A549 (cell line): ENCODE data around the gene PPM1L. TPM values are rescaled to one million over a fixed set of nuclear protein-coding genes. Genes with fewer than 3 reads are reported as not detected.

ENCODE experiments used
- ATAC-seq, 2 experiments: fragments of 200-7000 bp in 1 of 2; fragments of >200 bp in 1 of 2; cut with Nextera tagmentation in 1 of 2; cut with Tn5 transposase in 1 of 2; 3 replicates each; pipeline versions ENCODE4 v1.8.0 to v1.9.1; 2018 to 2020; ENCODE audit warnings: mild to moderate bottlenecking in 1 of 2, moderate library complexity in 1 of 2
- CTCF ChIA-PET: fragments of 300-600 bp; sonication (Branson Sonifier 250); formaldehyde crosslinking; extraction: SDS; loops from one replicate; lab custom pipeline; 2021; ENCODE audit warnings: antibody characterized with exemption, inconsistent platforms; lab: Yijun Ruan, JAX
- POLR2A ChIA-PET: fragments of 350-600 bp; formaldehyde crosslinking; extraction: SDS; loops from one replicate; lab custom pipeline; 2021; ENCODE audit warnings: antibody characterized with exemption, inconsistent platforms; lab: Yijun Ruan, JAX
- DNase-seq, 2 experiments: peaks; one replicate each; pipeline versions ENCODE4 v3.0.0 to v3.0.0-alpha.2; 2011 to 2016; ENCODE audit warnings: low read depth in 1 of 2, low spot score in 1 of 2
- FAIRE-seq: peaks from 2 replicates; lab custom pipeline; 2011; peaks lifted over from hg19 to GRCh38; lab: Jason Lieb, UNC
- H3K27ac ChIP-seq, 2 experiments: fragments of >200 bp; sonication (Bioruptor Twin); formaldehyde crosslinking; 3 replicates each; pipeline ENCODE4 v1.5.1; 2016 to 2017
- H3K4me1 ChIP-seq: fragments of >200 bp; sonication (Bioruptor Twin); formaldehyde crosslinking; 3 replicates; pipeline ENCODE4 v1.6.1; 2016
- H3K4me2 ChIP-seq: fragments of >200 bp; sonication (Bioruptor Twin); formaldehyde crosslinking; 3 replicates; pipeline ENCODE4 v1.6.1; 2016
- H3K4me3 ChIP-seq: fragments of >200 bp; sonication (Bioruptor Twin); formaldehyde crosslinking; 3 replicates; pipeline ENCODE4 v1.5.1; 2016
- H3K9me3 ChIP-seq: fragments of >200 bp; sonication (Bioruptor Twin); formaldehyde crosslinking; 3 replicates; pipeline ENCODE4 v1.6.1; 2016
- BCL3 ChIP-seq: fragments of >200 bp; sonication (Bioruptor Twin); formaldehyde crosslinking; IDR thresholded peaks from 3 replicates; pipeline ENCODE4 v1.6.1; 2016
- CBX2 ChIP-seq: fragments of 200-600 bp; sonication (generic); IDR thresholded peaks from 2 replicates; pipeline ENCODE4 v1.6.1; 2016; ENCODE audit warnings: low read depth, mild to moderate bottlenecking, borderline replicate concordance
- CEBPB ChIP-seq, 2 experiments: fragments of >200 bp in 1 of 2; sonication (Bioruptor Twin) in 1 of 2; formaldehyde crosslinking in 1 of 2; IDR thresholded peaks; 2 replicates each; pipeline ENCODE4 v1.6.1; 2012 to 2016
- CHD2 ChIP-seq: fragments of 150-350 bp; IDR thresholded peaks from 2 replicates; pipeline ENCODE4 v1.6.1; 2014; ENCODE audit warnings: low read length; ENCODE audit not compliant: partially characterized antibody
- CHD4 ChIP-seq: fragments of 200-600 bp; sonication (generic); IDR thresholded peaks from 2 replicates; pipeline ENCODE4 v1.6.1; 2016; ENCODE audit warnings: antibody characterized with exemption, mild to moderate bottlenecking, borderline replicate concordance
- CTCF ChIP-seq: fragments of >200 bp; sonication (Bioruptor Twin); formaldehyde crosslinking; IDR thresholded peaks from 3 replicates; pipeline ENCODE4 v1.5.1; 2016
- E2F6 ChIP-seq: IDR thresholded peaks from 2 replicates; pipeline ENCODE4 v1.6.1; 2012; ENCODE audit warnings: low read depth, borderline replicate concordance
- EHF ChIP-seq: fragments of 250-450 bp; sonication (Bioruptor Pico); IDR thresholded peaks from 2 replicates; pipeline ENCODE4 v1.5.0; 2020; ENCODE audit warnings: mild to moderate bottlenecking
- ELK1 ChIP-seq: fragments of 150-350 bp; IDR thresholded peaks from 2 replicates; pipeline ENCODE4 v1.6.1; 2014; ENCODE audit warnings: low read depth, mild to moderate bottlenecking, low read length
- EP300 ChIP-seq, 2 experiments: fragments of >200 bp; sonication (Bioruptor Twin); formaldehyde crosslinking; IDR thresholded peaks; 2 replicates in 1 of 2; 3 replicates in 1 of 2; pipeline ENCODE4 v1.6.1; 2016 to 2017
- FOSL2 ChIP-seq, 2 experiments: fragments of 450-650 bp in 1 of 2; fragments of >200 bp in 1 of 2; sonication (Bioruptor Twin) in 1 of 2; formaldehyde crosslinking; IDR thresholded peaks; 2 replicates each; pipeline versions ENCODE4 v1.5.0 to v1.6.1; 2016 to 2020; ENCODE audit warnings: mild to moderate bottlenecking in 1 of 2, moderate library complexity in 1 of 2
- GATA3 ChIP-seq: IDR thresholded peaks from 2 replicates; pipeline ENCODE4 v1.6.1; 2012; ENCODE audit warnings: borderline replicate concordance
- HEYL ChIP-seq: fragments of 250-450 bp; sonication (Bioruptor Pico); IDR thresholded peaks from 2 replicates; pipeline ENCODE4 v1.8.0; 2021; ENCODE audit warnings: mild to moderate bottlenecking, moderate library complexity
- HOXA7 ChIP-seq: fragments of 250-450 bp; sonication (Bioruptor Pico); IDR thresholded peaks from 2 replicates; pipeline ENCODE4 v1.5.0; 2020; ENCODE audit warnings: mild to moderate bottlenecking, moderate library complexity
- HOXB13 ChIP-seq: fragments of 250-450 bp; sonication (Bioruptor Pico); IDR thresholded peaks from 2 replicates; pipeline ENCODE4 v1.5.0; 2020; ENCODE audit warnings: low read depth, mild to moderate bottlenecking, moderate library complexity
- HOXB5 ChIP-seq: fragments of 250-450 bp; sonication (Bioruptor Pico); IDR thresholded peaks from 2 replicates; pipeline ENCODE4 v1.5.0; 2020; ENCODE audit warnings: mild to moderate bottlenecking, moderate library complexity
- JUN ChIP-seq, 2 experiments: fragments of >200 bp; sonication (Bioruptor Twin); formaldehyde crosslinking; IDR thresholded peaks; 2 replicates in 1 of 2; 3 replicates in 1 of 2; pipeline ENCODE4 v1.6.1; 2016 to 2017
- JUNB ChIP-seq: fragments of >200 bp; sonication (Bioruptor Twin); formaldehyde crosslinking; IDR thresholded peaks from 2 replicates; pipeline ENCODE4 v1.6.1; 2016
- MAFK ChIP-seq: fragments of 450-650 bp; IDR thresholded peaks from 2 replicates; pipeline ENCODE4 v1.6.1; 2014; ENCODE audit not compliant: partially characterized antibody
- MAX ChIP-seq: IDR thresholded peaks from 2 replicates; pipeline ENCODE4 v1.6.1; 2012
- MAZ ChIP-seq: fragments of 150-350 bp; IDR thresholded peaks from 2 replicates; pipeline ENCODE4 v1.6.1; 2014; ENCODE audit warnings: antibody characterized with exemption, low read depth, low read length, borderline replicate concordance
- NFE2L2 ChIP-seq: fragments of 150-350 bp; conservative IDR thresholded peaks from 2 replicates; pipeline ENCODE4 v1.6.1; 2014; ENCODE audit warnings: low read length
- NPAS2 ChIP-seq: fragments of 250-450 bp; sonication (Bioruptor Pico); IDR thresholded peaks from 2 replicates; pipeline ENCODE4 v1.8.0; 2022; ENCODE audit warnings: mild to moderate bottlenecking, moderate library complexity, borderline replicate concordance
- POLR2A ChIP-seq: IDR thresholded peaks from 2 replicates; pipeline ENCODE4 v1.6.1; 2012; ENCODE audit warnings: mild to moderate bottlenecking, low read length
- POLR2AphosphoS2 ChIP-seq: conservative IDR thresholded peaks from 2 replicates; pipeline ENCODE4 v1.6.1; 2012; ENCODE audit warnings: low read length, improper control_type of control experiment, inconsistent platforms
- RAD21 ChIP-seq, 2 experiments: fragments of >200 bp in 1 of 2; sonication (Bioruptor Twin) in 1 of 2; formaldehyde crosslinking in 1 of 2; IDR thresholded peaks in 1 of 2; conservative IDR thresholded peaks in 1 of 2; 2 replicates in 1 of 2; 3 replicates in 1 of 2; pipeline ENCODE4 v1.6.1; 2012 to 2018; ENCODE audit warnings: inconsistent platforms in 1 of 2
- RNF2 ChIP-seq: fragments of 200-600 bp; sonication (generic); IDR thresholded peaks from 2 replicates; pipeline ENCODE4 v1.6.1; 2016; ENCODE audit warnings: low read depth, mild to moderate bottlenecking, antibody characterized with exemption, moderate library complexity, borderline replicate concordance
- USF2 ChIP-seq: fragments of 450-650 bp; IDR thresholded peaks from 2 replicates; pipeline ENCODE4 v1.6.1; 2014; ENCODE audit warnings: antibody characterized with exemption
- ZNF302 ChIP-seq: fragments of 250-450 bp; sonication (Bioruptor Pico); IDR thresholded peaks from 2 replicates; pipeline ENCODE4 v1.9.0; 2021; ENCODE audit warnings: inconsistent platforms, mild to moderate bottlenecking, moderate library complexity
- ZSCAN20 ChIP-seq: fragments of 250-450 bp; sonication (Bioruptor Pico); IDR thresholded peaks from 2 replicates; pipeline ENCODE4 v1.8.0; 2022; ENCODE audit warnings: mild to moderate bottlenecking, moderate library complexity
- whole genome bisulfite sequencing: methylation state at CpG from one replicate; pipeline ENCODE4 v1.1.6; 2017; ENCODE audit errors: missing lambda C conversion rate; 5-methylcytosine and 5-hydroxymethylcytosine counted together
- polyA plus RNA-seq, 4 experiments: library from polyadenylated mRNA; depleted of rRNA in 3 of 4; stranded (reverse); fragments of >200 nt; fragmentation: RNase III in 1 of 4; extraction: RNeasy Plus Mini Kit Qiagen cat#74134 plus additional on column Dnase treatment in 1 of 4; gene quantifications; 2 replicates in 3 of 4; 3 replicates in 1 of 4; pipeline ENCODE4 v1.2.3, GENCODE V29; 2011 to 2017

PPM1L gene
- polyA plus RNA-seq, 2 of the 4 experiments (the other 2 are of a cell fraction), result 0.27 to 0.45 TPM

GRCh38 chr3:161066930-161067329, 310.9 kb downstream of the PPM1L start:
- no peak overlapping the region for H3K27ac ChIP-seq
- no peaks in the 10 kb centered on the region for H3K9me3 ChIP-seq
- no peak overlapping the region for H3K4me3 ChIP-seq
- ChIA-PET POLR2A (no interaction called here), CTCF (no interaction called here)
- 39% methylated on average over 3 of the region's 3 CpGs for WGBS
- TF ChIP-seq RNF2 (no peak), RAD21 (conservative IDR thresholded peaks at IDR 0.05 in 1 of 2, IDR thresholded peaks at IDR 0.05 in 1 of 2) (no peak), MAZ (no peak), NFE2L2 (no peak), HOXB13 (CRISPR knock-in tag) (no peak), JUNB (no peak), HOXA7 (CRISPR knock-in tag) (no peak), GATA3 (no peak), MAFK (no peak), EP300 (IDR thresholded peaks at IDR 0.05) (no peak), POLR2A (no peak), CBX2 (no peak), E2F6 (no peak), ZSCAN20 (no peak)
- no peak for FAIRE-seq
- no peak for ATAC-seq
- no peaks in the 10 kb centered on the region for H3K4me1 ChIP-seq
- no peak overlapping the region for H3K4me2 ChIP-seq
- DNase-seq, result no peak

GRCh38 chr3:161067335-161067734, 311.3 kb downstream of the PPM1L start:
- CTCF ChIA-PET, result no interaction called here

GRCh38 chr3:161069511-161070251, 313.6 kb downstream of the PPM1L start:
- POLR2A ChIA-PET, result no interaction called here
- 39% methylated on average over 5 of the region's 5 CpGs for WGBS
- peak overlapping the region; percentile 19; the same call in 1 of the 3 replicates for H3K4me2 ChIP-seq
- ATAC-seq, result peak; percentile 58 to 62; a peak in 3 of 6 replicates
- DNase-seq, result peak in 1 of 2 experiments; percentile 9
- CTCF ChIA-PET, result no interaction called here
- no peaks in the 10 kb centered on the region for H3K4me1 ChIP-seq
- H3K9me3 ChIP-seq, result no peaks in the 10 kb centered on the region
- H3K27ac ChIP-seq, result no peak overlapping the region
- no peak overlapping the region for H3K4me3 ChIP-seq
- FAIRE-seq, result no peak
- no peak for TF ChIP-seq HOXB5 (CRISPR knock-in tag)
- no peak for TF ChIP-seq HEYL (CRISPR knock-in tag)
- no peak for TF ChIP-seq USF2
- TF ChIP-seq MAZ, result no peak
- TF ChIP-seq POLR2AphosphoS2, result no peak
- TF ChIP-seq CTCF, result no peak
- TF ChIP-seq ELK1, result no peak
- TF ChIP-seq NPAS2 (CRISPR knock-in tag), result no peak
- no peak for TF ChIP-seq CEBPB (IDR thresholded peaks at IDR 0.05)
- no peak for TF ChIP-seq EHF (CRISPR knock-in tag)
- TF ChIP-seq ZNF302, result no peak

More at GRCh38 chr3:161067335-161067734, 311.3 kb downstream of the PPM1L start:
- FAIRE-seq, result no peak
- ATAC-seq, result no peak
- Histone ChIP-seq H3K4me1 (no peaks in the 10 kb centered on the region), H3K4me3 (no peak overlapping the region), H3K9me3 (no peaks in the 10 kb centered on the region), H3K4me2 (no peak overlapping the region), H3K27ac (no peak overlapping the region)
- no peak for TF ChIP-seq JUN (IDR thresholded peaks at IDR 0.05)
- no peak for TF ChIP-seq BCL3
- TF ChIP-seq ZNF302, result no peak
- TF ChIP-seq FOSL2 (IDR thresholded peaks at IDR 0.05), result no peak
- no peak for TF ChIP-seq FOSL2 (CRISPR knock-in tag; IDR thresholded peaks at IDR 0.05)
- TF ChIP-seq CHD4, result no peak
- TF ChIP-seq MAX, result no peak
- no peak for TF ChIP-seq CHD2
- TF ChIP-seq HEYL (CRISPR knock-in tag), result no peak
- 50% methylated on average over 1 of the region's 1 CpG for WGBS
- POLR2A ChIA-PET, result no interaction called here
- no peak for DNase-seq
